Mesenchymal stem cell (in vitro differentiated cells and primary cell): ENCODE data around the gene ZNF474. TPM values are rescaled to one million over a fixed set of nuclear protein-coding genes. Genes with fewer than 3 reads are reported as not detected.

Experiments
- DNase-seq: peaks from one replicate; pipeline ENCODE4 v3.0.0-alpha.2; 2013
- H2AFZ ChIP-seq: one replicate; pipeline ENCODE4 v1.6.1; 2013; ENCODE audit warnings: low read depth, mild to moderate bottlenecking, control low read depth, inconsistent platforms, low read length, moderate library complexity
- H2AK5ac ChIP-seq: 2 replicates; pipeline ENCODE4 v1.6.1; 2013; ENCODE audit warnings: low read length, moderate library complexity, mild to moderate bottlenecking, inconsistent platforms; ENCODE audit not compliant: severe bottlenecking
- H2BK120ac ChIP-seq: one replicate; pipeline ENCODE4 v1.6.1; 2013; ENCODE audit warnings: low read depth, mild to moderate bottlenecking, inconsistent platforms, low read length, moderate library complexity
- H2BK12ac ChIP-seq, 2 experiments: one replicate each; pipeline ENCODE4 v1.6.1; 2013; ENCODE audit warnings: inconsistent platforms in 2 of 2, low read length in 2 of 2, mild to moderate bottlenecking in 2 of 2, moderate library complexity in 2 of 2, control low read depth in 1 of 2
- H2BK15ac ChIP-seq: one replicate; pipeline ENCODE4 v1.6.1; 2013; ENCODE audit warnings: mild to moderate bottlenecking, low read depth, inconsistent platforms; ENCODE audit not compliant: poor library complexity, severe bottlenecking
- H2BK5ac ChIP-seq: 2 replicates; pipeline ENCODE4 v1.6.1; 2013; ENCODE audit warnings: low read depth, mild to moderate bottlenecking, low read length, control low read depth, inconsistent platforms; ENCODE audit not compliant: poor library complexity, severe bottlenecking
- H3K14ac ChIP-seq, 2 experiments: one replicate each; pipeline ENCODE4 v1.6.1; 2013; ENCODE audit warnings: inconsistent platforms in 2 of 2, low read length in 2 of 2, control low read depth in 1 of 2, mild to moderate bottlenecking in 1 of 2, moderate library complexity in 1 of 2
- H3K18ac ChIP-seq, 2 experiments: one replicate each; pipeline ENCODE4 v1.6.1; 2013; ENCODE audit warnings: inconsistent platforms in 2 of 2, low read length in 2 of 2, control low read depth in 1 of 2, low read depth in 1 of 2, mild to moderate bottlenecking in 1 of 2
- H3K23ac ChIP-seq, 2 experiments: one replicate each; pipeline ENCODE4 v1.6.1; 2013; ENCODE audit warnings: inconsistent platforms in 2 of 2, low read length in 2 of 2, mild to moderate bottlenecking in 2 of 2, moderate library complexity in 2 of 2, control low read depth in 1 of 2
- H3K27ac ChIP-seq: 2 replicates; pipeline ENCODE4 v1.5.1; 2013; ENCODE audit warnings: mild to moderate bottlenecking, moderate library complexity, low read length, control low read depth, inconsistent platforms; ENCODE audit not compliant: poor library complexity, severe bottlenecking
- H3K27me3 ChIP-seq, 2 experiments: 2 replicates each; pipeline versions ENCODE4 v1.6.1 to v1.7.0; 2013; ENCODE audit warnings: low read length in 2 of 2, mild to moderate bottlenecking in 2 of 2, moderate library complexity in 2 of 2, control low read depth in 1 of 2, inconsistent platforms in 1 of 2; ENCODE audit not compliant: control insufficient read depth in 1 of 2, insufficient read depth in 1 of 2
- H3K36me3 ChIP-seq, 2 experiments: 2 replicates each; pipeline versions ENCODE4 v1.6.1 to v1.7.0; 2013; ENCODE audit warnings: low read length in 2 of 2, control low read depth in 1 of 2, inconsistent platforms in 1 of 2, low read depth in 1 of 2, mild to moderate bottlenecking in 1 of 2; ENCODE audit not compliant: insufficient read depth in 2 of 2, control insufficient read depth in 1 of 2
- H3K4ac ChIP-seq, 2 experiments: one replicate each; pipeline ENCODE4 v1.6.1; 2013; ENCODE audit warnings: inconsistent platforms in 2 of 2, low read length in 2 of 2, mild to moderate bottlenecking in 2 of 2, moderate library complexity in 2 of 2, control low read depth in 1 of 2, low read depth in 1 of 2
- H3K4me1 ChIP-seq: 2 replicates; pipeline ENCODE4 v1.6.1; 2013; ENCODE audit warnings: low read depth, low read length, control low read depth; ENCODE audit not compliant: control insufficient read depth, insufficient read depth
- H3K4me2 ChIP-seq: 2 replicates; pipeline ENCODE4 v1.6.1; 2013; ENCODE audit warnings: low read length, mild to moderate bottlenecking, inconsistent platforms; ENCODE audit not compliant: poor library complexity, severe bottlenecking
- H3K4me3 ChIP-seq, 2 experiments: 2 replicates each; pipeline versions ENCODE4 v1.5.1 to v1.7.0; 2013; ENCODE audit warnings: low read length in 2 of 2, mild to moderate bottlenecking in 2 of 2, control low read depth in 1 of 2, low read depth in 1 of 2; ENCODE audit not compliant: insufficient read depth in 1 of 2
- H3K79me1 ChIP-seq: replicated peaks from 2 replicates; pipeline ENCODE4 v1.6.1; 2013; ENCODE audit warnings: mild to moderate bottlenecking, control low read depth, low read length, inconsistent platforms; ENCODE audit not compliant: poor library complexity, severe bottlenecking
- H3K9ac ChIP-seq: 2 replicates; pipeline ENCODE4 v1.7.0; 2013; ENCODE audit warnings: mild to moderate bottlenecking, low read length, moderate library complexity
- H3K9me3 ChIP-seq: 2 replicates; pipeline ENCODE4 v1.7.0; 2013; ENCODE audit warnings: mild to moderate bottlenecking, low read length; ENCODE audit not compliant: control insufficient read depth
- H4K8ac ChIP-seq: one replicate; pipeline ENCODE4 v1.6.1; 2013; ENCODE audit warnings: inconsistent platforms, mild to moderate bottlenecking, low read length, moderate library complexity
- H4K91ac ChIP-seq: one replicate; pipeline ENCODE4 v1.6.1; 2013; ENCODE audit warnings: mild to moderate bottlenecking, low read length, inconsistent platforms
- WGBS: methylation state at CpG from one replicate; pipeline ENCODE4 v1.1.7; 2013; ENCODE audit warnings: mixed read lengths; 5-methylcytosine and 5-hydroxymethylcytosine counted together
- polyA plus RNA-seq, 2 experiments: library from polyadenylated mRNA; stranded (reverse); fragments of 200-250 nt; gene quantifications; one replicate each; pipeline ENCODE4 v1.2.3, GENCODE V29; 2013

ZNF474 gene
- 0.93 TPM for polyA plus RNA-seq (2013, experiment 1 of 2)
- polyA plus RNA-seq (2013, experiment 2 of 2) = 0.85 TPM

DNA sequence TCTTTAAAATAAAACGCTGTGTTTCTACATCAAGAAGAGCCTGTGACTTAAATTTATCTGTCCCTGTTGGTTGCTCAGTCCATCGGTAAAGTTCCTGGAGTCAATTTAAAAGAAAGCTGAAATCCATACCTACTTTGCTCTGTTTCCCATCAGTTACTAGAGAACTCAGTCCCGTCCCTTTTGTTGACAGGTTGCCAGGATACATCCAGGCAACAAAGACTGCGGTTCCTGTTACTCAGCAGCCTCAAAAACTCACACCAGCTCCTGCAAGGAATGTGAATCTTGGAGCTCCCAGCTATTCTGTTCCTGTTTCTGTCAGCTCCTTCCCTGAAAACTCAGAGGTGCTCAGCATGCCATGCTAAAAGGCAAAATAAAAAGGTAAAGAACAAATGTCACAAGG lies at the start of gene ZNF474:
Gene ZNF474, plus strand, starts transcription at position 241 of the 400 bp plus-strand sequence. CDS start 22,445 bp downstream, outside the sequence.
- Histone ChIP-seq H2AK5ac (no peak within 1 kb of the TSS), H3K4me2 (no peak within 1 kb of the TSS), H3K27me3 (no peaks in the 10 kb centered on the region), H3K9me3 (no peaks in the 10 kb centered on the region), H3K4ac (no peak within 1 kb of the TSS), H4K91ac (no peak within 1 kb of the TSS), H2BK15ac (no peak within 1 kb of the TSS), H3K9ac (peak within 1 kb of the TSS; percentile 82), H3K79me1 (no peaks in the 10 kb centered on the region), H2BK5ac (no peak within 1 kb of the TSS), H2AFZ (no peak within 1 kb of the TSS), H3K14ac (no peak within 1 kb of the TSS), H2BK12ac (no peak within 1 kb of the TSS), H3K27ac (peak within 1 kb of the TSS; percentile 12), H3K36me3 (no peaks in the 10 kb centered on the region), H3K23ac (no peak within 1 kb of the TSS), H3K4me3 (no peak within 1 kb of the TSS), H4K8ac (no peak within 1 kb of the TSS), H3K4me1 (no peaks in the 10 kb centered on the region), H3K18ac (peak within 1 kb of the TSS in 1 of 2 experiments; percentile 18), H2BK120ac (no peak within 1 kb of the TSS)
- DNase-seq = peak; percentile 99
- 21% methylated on average over 4 of the region's 4 CpGs for WGBS

GRCh38 chr5:122081541-122081940 lies 47.8 kb upstream of the ZNF474 start:
- H2BK120ac ChIP-seq = no peak overlapping the region
- no peak overlapping the region for H3K27ac ChIP-seq
- H2BK15ac ChIP-seq = no peak overlapping the region
- no peak for DNase-seq
- no peaks in the 10 kb centered on the region for H3K9me3 ChIP-seq
- H4K91ac ChIP-seq = no peak overlapping the region
- no peaks in the 10 kb centered on the region for H3K4me1 ChIP-seq
- H3K9ac ChIP-seq = peak overlapping the region; percentile 21
- no peaks in the 10 kb centered on the region for H3K36me3 ChIP-seq
- peak overlapping the region in 1 of 2 experiments; percentile 25 for H3K4me3 ChIP-seq
- no peak overlapping the region for H2AFZ ChIP-seq
- H2BK12ac ChIP-seq = no peak overlapping the region
- no peak overlapping the region for H3K23ac ChIP-seq
- no peak overlapping the region for H2BK5ac ChIP-seq
- H2AK5ac ChIP-seq = no peak overlapping the region
- H3K79me1 ChIP-seq = no peaks in the 10 kb centered on the region
- no peak overlapping the region for H4K8ac ChIP-seq
- WGBS = 100% methylated on average over 1 of the region's 2 CpGs
- H3K18ac ChIP-seq = no peak overlapping the region
- no peak overlapping the region for H3K4me2 ChIP-seq
- no peak overlapping the region for H3K4ac ChIP-seq
- H3K14ac ChIP-seq = no peak overlapping the region
- no peaks in the 10 kb centered on the region for H3K27me3 ChIP-seq

DNA sequence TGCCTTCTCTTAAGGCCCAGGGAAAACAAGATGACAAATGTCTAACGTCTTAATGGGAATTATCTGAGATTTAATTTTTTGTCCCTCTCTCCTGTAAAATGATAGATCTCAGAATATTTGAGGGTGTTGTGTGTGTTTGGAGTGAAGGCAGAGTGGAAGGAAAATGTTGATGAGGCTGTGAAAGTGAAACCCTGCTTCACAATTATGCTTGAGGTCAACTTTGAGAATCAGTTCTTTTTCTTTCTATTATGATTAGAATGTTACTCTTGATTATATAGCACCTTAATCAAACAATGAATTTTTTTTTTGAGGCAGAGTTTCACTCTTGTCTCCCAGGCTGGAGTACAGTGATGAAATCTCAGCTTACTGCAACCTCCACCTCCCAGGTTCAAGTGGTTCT lies 45.8 kb upstream of the ZNF474 start:
- no peaks in the 10 kb centered on the region for H3K36me3 ChIP-seq
- H3K4me1 ChIP-seq = no peaks in the 10 kb centered on the region
- no peak overlapping the region for H4K8ac ChIP-seq
- H2AFZ ChIP-seq = no peak overlapping the region
- H2BK15ac ChIP-seq = no peak overlapping the region
- no peaks in the 10 kb centered on the region for H3K79me1 ChIP-seq
- no peak overlapping the region for H3K4ac ChIP-seq
- H2BK120ac ChIP-seq = no peak overlapping the region
- no peak overlapping the region for H3K4me2 ChIP-seq
- H4K91ac ChIP-seq = no peak overlapping the region
- H2BK12ac ChIP-seq = no peak overlapping the region
- no peak overlapping the region for H2AK5ac ChIP-seq
- H3K18ac ChIP-seq = no peak overlapping the region
- H3K27ac ChIP-seq = no peak overlapping the region
- no peak overlapping the region for H3K9ac ChIP-seq
- no peak overlapping the region for H3K23ac ChIP-seq
- no peak for DNase-seq
- no peak overlapping the region for H2BK5ac ChIP-seq
- H3K14ac ChIP-seq = no peak overlapping the region
- no peak overlapping the region for H3K4me3 ChIP-seq
- no peaks in the 10 kb centered on the region for H3K9me3 ChIP-seq
- H3K27me3 ChIP-seq = no peaks in the 10 kb centered on the region
- 100% methylated on average over 1 of the region's 1 CpG for WGBS

DNA sequence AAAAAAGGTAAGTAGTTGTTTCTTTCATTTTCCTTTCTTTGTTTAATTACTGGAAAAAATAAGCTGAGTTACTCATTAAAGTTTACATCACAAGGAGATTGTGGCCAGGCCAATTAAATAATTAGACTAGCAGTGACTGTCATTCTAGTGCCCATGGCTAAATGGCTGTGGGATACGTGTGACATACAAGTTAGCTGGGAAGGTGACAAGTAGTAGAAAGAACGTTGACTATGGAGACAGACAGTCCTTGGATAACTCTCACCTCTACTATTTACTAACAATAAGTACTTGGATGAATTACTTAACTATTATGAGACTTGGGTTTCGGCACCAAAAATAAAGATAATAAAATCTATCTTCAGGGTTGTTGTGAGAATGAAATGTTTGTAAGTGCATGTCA lies 44.3 kb upstream of the ZNF474 start:
- H2AFZ ChIP-seq = no peak overlapping the region
- no peak overlapping the region for H2BK15ac ChIP-seq
- H2AK5ac ChIP-seq = no peak overlapping the region
- H3K4me1 ChIP-seq = no peaks in the 10 kb centered on the region
- DNase-seq = no peak
- no peak overlapping the region for H3K4ac ChIP-seq
- H3K27me3 ChIP-seq = no peaks in the 10 kb centered on the region
- no peaks in the 10 kb centered on the region for H3K79me1 ChIP-seq
- H3K9me3 ChIP-seq = no peaks in the 10 kb centered on the region
- no peak overlapping the region for H3K23ac ChIP-seq
- no peak overlapping the region for H3K4me3 ChIP-seq
- H3K27ac ChIP-seq = no peak overlapping the region
- H4K91ac ChIP-seq = no peak overlapping the region
- no peak overlapping the region for H2BK5ac ChIP-seq
- no peak overlapping the region for H2BK120ac ChIP-seq
- no peaks in the 10 kb centered on the region for H3K36me3 ChIP-seq
- H3K18ac ChIP-seq = no peak overlapping the region
- H3K4me2 ChIP-seq = no peak overlapping the region
- no peak overlapping the region for H3K14ac ChIP-seq
- no peak overlapping the region for H3K9ac ChIP-seq
- whole genome bisulfite sequencing = 100% methylated on average over 1 of the region's 3 CpGs
- no peak overlapping the region for H4K8ac ChIP-seq
- no peak overlapping the region for H2BK12ac ChIP-seq
